Measurements from ENCODE around the gene HBA2. TPM values are rescaled to one million over a fixed set of nuclear protein-coding genes. Genes with fewer than 3 reads are reported as not detected.
"Not testable (repeated sequence)": the region's sequence is repeated elsewhere in the genome, so short reads cannot be mapped to it uniquely, and the experiment has no call there.

The HBA2 gene
- total and polyA plus RNA-seq, 9 of the 15 experiments (the other 6 are each of a cell fraction or from before 2014, with no cell fraction given) = 40.4 to 853 (median 286) TPM

- intact Hi-C loops (cut with micrococcal nuclease); H3K9me1 ChIP-seq (ENCODE audit: control insufficient read depth, insufficient read depth, low read length); in situ Hi-C loops (cut with MboI); H3K27me3 ChIP-seq (ENCODE audit: control insufficient read depth in 2 of 2, insufficient read depth in 2 of 2, low read length in 2 of 2); DNase-seq (ENCODE audit: extremely low read depth in 1 of 4, low spot score in 3 of 4); CTCF ChIA-PET (ENCODE audit: low intra/inter-chr PET ratio); H3K9me3 ChIP-seq (replicated peaks; ENCODE audit: control insufficient read depth, insufficient read depth, low read depth, low read length); H4K20me1 ChIP-seq (replicated peaks; ENCODE audit: control insufficient read depth, insufficient read depth, low read length); H2AFZ ChIP-seq (ENCODE audit: low read depth, low read length): not testable (repeated sequence)
- Histone ChIP-seq H3K36me3 (ENCODE audit: control insufficient read depth, insufficient read depth, low read length) (peaks cover 21% of the 10 kb centered on the region), H3K79me2 (ENCODE audit: control insufficient read depth, insufficient read depth, low read length) (peaks cover 49% of the 10 kb centered on the region), H3K9ac (ENCODE audit: insufficient read depth in 1 of 2, low read depth in 2 of 2, low read length in 2 of 2) (peak within 1 kb of the TSS; percentile 63 to 88), H3K4me3 (peak within 1 kb of the TSS; percentile 55), H3K4me2 (ENCODE audit: insufficient read depth, low read length) (peak within 1 kb of the TSS; percentile 80), H3K27ac (ENCODE audit: extremely low read depth, low read depth, low read length) (peak within 1 kb of the TSS; percentile 57; the same call in 2 of the 3 replicates), H3K4me1 (replicated peaks in 1 of 2; ENCODE audit: control insufficient read depth in 2 of 2, insufficient read depth in 2 of 2, low read length in 2 of 2) (peaks cover 28 to 54% of the 10 kb centered on the region in 2 experiments; a peak in 4 of 5 replicates)
- FAIRE-seq (peak; percentile 78), ATAC-seq (peak; percentile 72)
- peak; percentile 35 for TF ChIP-seq TAF1 (IDR thresholded peaks at IDR 0.05; ENCODE audit: control insufficient read depth, extremely low read depth, insufficient read depth, low read length, severe bottlenecking)
- TF ChIP-seq ZFX (CRISPR knock-in tag; IDR thresholded peaks at IDR 0.05) = peak; percentile 26; the same call in 1 of the 2 replicates
- TF ChIP-seq CXXC5 (CRISPR knock-in tag; IDR thresholded peaks at IDR 0.05) = peak; percentile 18; the same call in 1 of the 2 replicates
- TF ChIP-seq RBFOX2 (IDR thresholded peaks at IDR 0.05; ENCODE audit: low read depth, low read length) = peak; percentile 68
- TF ChIP-seq PHF8 (IDR thresholded peaks at IDR 0.05; ENCODE audit: borderline replicate concordance, low read length) = peak; percentile 23; the same call in 1 of the 2 replicates
- peak; percentile 37 for TF ChIP-seq KDM5B (IDR thresholded peaks at IDR 0.05; ENCODE audit: insufficient replicate concordance, low read depth, low read length)
- TF ChIP-seq POLR2G (IDR thresholded peaks at IDR 0.05; ENCODE audit: low read depth, low read length) = peak; percentile 74
- TF ChIP-seq POLR2AphosphoS5 (IDR thresholded peaks at IDR 0.05; ENCODE audit: control insufficient read depth, insufficient read depth, low read depth, low read length) = peak; percentile 15; the same call in 1 of the 2 replicates
- TF ChIP-seq E2F6 (IDR thresholded peaks at IDR 0.05; ENCODE audit: borderline replicate concordance in 1 of 2, extremely low read depth in 1 of 2, insufficient read depth in 1 of 2, insufficient read length in 1 of 2, low read depth in 1 of 2, low read length in 1 of 2, poor library complexity in 1 of 2, severe bottlenecking in 1 of 2) = peak in 1 of 2 experiments; percentile 22
- TF ChIP-seq RBBP5 (IDR thresholded peaks at IDR 0.05; ENCODE audit: borderline replicate concordance, insufficient read depth, low read length, poor library complexity, severe bottlenecking) = peak; percentile 28
- TSS peak; percentile 78 for BruUV-seq (replicated peaks)
- 1% methylated on average over 10 of the region's 88 CpGs for WGBS (ENCODE audit: insufficient coverage, low coverage, missing lambda C conversion rate)
- POLR2A ChIA-PET = interaction anchor here (0.6 to 1.8 kb wide), 3 partner anchors 79 to 111 kb away, joined by 4 to 8 read pairs (median 7); no protein-coding TSS in a partner anchor
These were observed 4.1 kb downstream of the HBA2 start, which contains the start of gene HBA1 for GRCh38 chr16:176477-177382. HBA1 (plus strand) TSS chr16:176680; CDS start chr16:176717, 37 bp downstream.
